Uterus (tissue), 2 donors: ENCODE data around the gene NABP1.

Source experiments
- CTCF ChIP-seq, 4 experiments: fragments of 200-600 bp in 2 of 4; fragments of 450-650 bp in 2 of 4; sonication (generic) in 2 of 4; IDR thresholded peaks; one replicate each; pipeline ENCODE4 v1.5.1; 2016 to 2019; ENCODE audit warnings: antibody characterized with exemption in 4 of 4, mild to moderate bottlenecking in 2 of 4, moderate library complexity in 1 of 4
- POLR2A ChIP-seq, 2 donors: fragments of 450-650 bp; IDR thresholded peaks; one replicate each; pipeline ENCODE4 v1.6.1; 2016; ENCODE audit warnings: antibody characterized with exemption in 2 of 2, mild to moderate bottlenecking in 1 of 2, moderate library complexity in 1 of 2

GRCh38 chr2:191642541-191642940, 35.4 kb upstream of the NABP1 start:
- TF ChIP-seq POLR2A (IDR thresholded peaks at IDR 0.05) (no peak), CTCF (IDR thresholded peaks at IDR 0.05) (no peak)
